Measurements from ENCODE around the gene ABI1. TPM values are rescaled to one million over a fixed set of nuclear protein-coding genes. Genes with fewer than 3 reads are reported as not detected.
A peak's percentile ranks its signal among the peaks of the same experiment; 100 is the strongest.

The ABI1 gene
- total RNA-seq, 1 experiment from 2014 or later = 25.2 TPM

- Histone ChIP-seq H3K27ac (ENCODE audit: low read length) (peak overlapping the region; percentile 67), H3K9ac (ENCODE audit: low read length) (peak overlapping the region; percentile 81), H2AFZ (ENCODE audit: low read length) (peak overlapping the region; percentile 71), H3K27me3 (ENCODE audit: low read length) (no peaks in the 10 kb centered on the region), H3K4me1 (ENCODE audit: insufficient read depth, low read length) (peaks cover 20% of the 10 kb centered on the region), H3K4me3 (ENCODE audit: low read length) (peak overlapping the region; percentile 97), H4K20me1 (ENCODE audit: low read length) (0 out of 2 replicates have a peak, but pooled peaks cover 21% of the 10 kb centered on the region), H3K9me3 (ENCODE audit: low read length) (no peaks in the 10 kb centered on the region), H3K79me2 (ENCODE audit: low read length) (peaks cover 48% of the 10 kb centered on the region), H3F3A (ENCODE audit: low read length, unreplicated experiment) (no peaks in the 10 kb centered on the region), H3K36me3 (ENCODE audit: low read depth, low read length) (no peaks in the 10 kb centered on the region), H3K4me2 (ENCODE audit: low read length) (peak overlapping the region; percentile 99), H3K9me2 (replicated peaks; ENCODE audit: low read length) (no peaks in the 10 kb centered on the region)
- no TSS peak for BruUV-seq (replicated peaks)
- ChIA-PET POLR2A (ENCODE audit: unreplicated experiment) (no interaction called here), CTCF (no interaction called here)
- intact Hi-C loops (cut with micrococcal nuclease) = loop anchor here (2.0 kb wide), 1 partner anchor 133 kb away; no protein-coding TSS in a partner anchor
- peak; percentile 62 for ATAC-seq
- TF ChIP-seq EZH2 (IDR thresholded peaks at IDR 0.05; ENCODE audit: low read length, unreplicated experiment) = no peak
- no peak for TF ChIP-seq CTCF (conservative IDR thresholded peaks at IDR 0.05; ENCODE audit: low read depth, low read length)
- no peak for TF ChIP-seq EZH2phosphoT487 (IDR thresholded peaks at IDR 0.05; ENCODE audit: borderline replicate concordance, low read length)
- peak; percentile 57 for DNase-seq
Measured at GRCh38 chr10:26860102-26860442, 686 bp downstream of the ABI1 start.

- Histone ChIP-seq H3K79me2 (ENCODE audit: low read length) (peaks cover 54% of the 10 kb centered on the region), H3F3A (ENCODE audit: low read length, unreplicated experiment) (no peaks in the 10 kb centered on the region), H3K27ac (ENCODE audit: low read length) (peak overlapping the region; percentile 51), H3K27me3 (ENCODE audit: low read length) (no peaks in the 10 kb centered on the region), H3K36me3 (ENCODE audit: low read depth, low read length) (no peaks in the 10 kb centered on the region), H3K4me3 (ENCODE audit: low read length) (peak overlapping the region; percentile 97), H3K4me2 (ENCODE audit: low read length) (peak overlapping the region; percentile 99), H3K9ac (ENCODE audit: low read length) (peak overlapping the region; percentile 81), H3K9me3 (ENCODE audit: low read length) (no peaks in the 10 kb centered on the region), H3K4me1 (ENCODE audit: insufficient read depth, low read length) (peaks cover 26% of the 10 kb centered on the region), H3K9me2 (replicated peaks; ENCODE audit: low read length) (no peaks in the 10 kb centered on the region), H2AFZ (ENCODE audit: low read length) (peak overlapping the region; percentile 66), H4K20me1 (ENCODE audit: low read length) (0 out of 2 replicates have a peak, but pooled peaks cover 26% of the 10 kb centered on the region)
- DNase-seq (no peak), ATAC-seq (no peak)
- ChIA-PET CTCF (interaction anchor here (0.7 kb wide), 1 partner anchor 133 kb away, joined by 4 read pairs; no protein-coding TSS in a partner anchor), POLR2A (ENCODE audit: unreplicated experiment) (no interaction called here)
- intact Hi-C loops (cut with micrococcal nuclease) = loop anchor here (2.0 kb wide), 1 partner anchor 133 kb away; no protein-coding TSS in a partner anchor
- TF ChIP-seq CTCF (conservative IDR thresholded peaks at IDR 0.05; ENCODE audit: low read depth, low read length) (no peak), EZH2phosphoT487 (IDR thresholded peaks at IDR 0.05; ENCODE audit: borderline replicate concordance, low read length) (no peak), EZH2 (IDR thresholded peaks at IDR 0.05; ENCODE audit: low read length, unreplicated experiment) (no peak)
- TSS peak; percentile 48 for BruUV-seq (replicated peaks)
Measured at GRCh38 chr10:26859241-26860101, 1.3 kb downstream of the ABI1 start.

GRCh38 chr10:26858707-26859034, 2.1 kb downstream of the ABI1 start:
- Histone ChIP-seq H3K9me2 (replicated peaks; ENCODE audit: low read length) (no peaks in the 10 kb centered on the region), H3K4me1 (ENCODE audit: insufficient read depth, low read length) (peaks cover 28% of the 10 kb centered on the region), H3K79me2 (ENCODE audit: low read length) (peaks cover 62% of the 10 kb centered on the region), H3K9ac (ENCODE audit: low read length) (peak overlapping the region; percentile 81), H3K27ac (ENCODE audit: low read length) (no peak overlapping the region), H3K4me3 (ENCODE audit: low read length) (peak overlapping the region; percentile 97), H3K36me3 (ENCODE audit: low read depth, low read length) (no peaks in the 10 kb centered on the region), H3K4me2 (ENCODE audit: low read length) (peak overlapping the region; percentile 99), H3F3A (ENCODE audit: low read length, unreplicated experiment) (no peaks in the 10 kb centered on the region), H3K27me3 (ENCODE audit: low read length) (no peaks in the 10 kb centered on the region), H4K20me1 (ENCODE audit: low read length) (0 out of 2 replicates have a peak, but pooled peaks cover 26% of the 10 kb centered on the region), H3K9me3 (ENCODE audit: low read length) (no peaks in the 10 kb centered on the region), H2AFZ (ENCODE audit: low read length) (no peak overlapping the region)
- peak; percentile 11 for DNase-seq
- ChIA-PET POLR2A (ENCODE audit: unreplicated experiment) (no interaction called here), CTCF (no interaction called here)
- TF ChIP-seq EZH2 (IDR thresholded peaks at IDR 0.05; ENCODE audit: low read length, unreplicated experiment) (no peak), CTCF (conservative IDR thresholded peaks at IDR 0.05; ENCODE audit: low read depth, low read length) (no peak), EZH2phosphoT487 (IDR thresholded peaks at IDR 0.05; ENCODE audit: borderline replicate concordance, low read length) (no peak)
- intact Hi-C loops (cut with micrococcal nuclease) = no loop called here
- no TSS peak for BruUV-seq (replicated peaks)
- no peak for ATAC-seq

Data from PC-3 (cell line).